Measurements from ENCODE around the gene GUCY2F.

The GUCY2F gene

GRCh38 chrX:109392895-109393294, 89.0 kb downstream of the GUCY2F start:
- DNase-seq = no peak

- DNase-seq = no peak
Measured at GRCh38 chrX:109390556-109390955, 91.3 kb downstream of the GUCY2F start.

GRCh38 chrX:109389917-109390316, 92.0 kb downstream of the GUCY2F start:
- DNase-seq = no peak

- peak in 1 of 2 donors; percentile 30 for DNase-seq
Measured at GRCh38 chrX:109384699-109385098, 97.2 kb downstream of the GUCY2F start.

- no peak for DNase-seq
Measured at GRCh38 chrX:109382332-109382731, 99.6 kb downstream of the GUCY2F start.

GRCh38 chrX:109378281-109378680, 103.6 kb downstream of the GUCY2F start:
- no peak for DNase-seq

GRCh38 chrX:109374262-109374960, 107.5 kb downstream of the GUCY2F start:
- DNase-seq = no peak

- no peak for DNase-seq
Measured at GRCh38 chrX:109373468-109373867, 108.4 kb downstream of the GUCY2F start.

- DNase-seq = no peak
Measured at GRCh38 chrX:109372716-109373115, 109.2 kb downstream of the GUCY2F start.

- no peak for DNase-seq
Measured at GRCh38 chrX:109372291-109372690, 109.6 kb downstream of the GUCY2F start.

- DNase-seq = no peak
Measured at GRCh38 chrX:109362101-109362500, 119.8 kb downstream of the GUCY2F start.

GRCh38 chrX:109360301-109360700, 121.6 kb downstream of the GUCY2F start:
- DNase-seq = no peak

GRCh38 chrX:109357706-109358105, 124.2 kb downstream of the GUCY2F start:
- no peak for DNase-seq

GRCh38 chrX:109356684-109357083, 125.2 kb downstream of the GUCY2F start:
- DNase-seq = no peak

GRCh38 chrX:109352066-109352588, 129.8 kb downstream of the GUCY2F start:
- no peak for DNase-seq

GRCh38 chrX:109351557-109351956, 130.3 kb downstream of the GUCY2F start:
- DNase-seq = no peak

GRCh38 chrX:109350551-109350950, 131.3 kb downstream of the GUCY2F start:
- no peak for DNase-seq

GRCh38 chrX:109350051-109350450, 131.8 kb downstream of the GUCY2F start:
- DNase-seq = no peak

GRCh38 chrX:109347632-109348031, 134.3 kb downstream of the GUCY2F start:
- no peak for DNase-seq

- DNase-seq = no peak
Measured at GRCh38 chrX:109346491-109346890, 135.4 kb downstream of the GUCY2F start.

GRCh38 chrX:109345856-109346255, 136.0 kb downstream of the GUCY2F start:
- no peak for DNase-seq

- DNase-seq = no peak
Measured at GRCh38 chrX:109344678-109345077, 137.2 kb downstream of the GUCY2F start.

GRCh38 chrX:109344101-109344500, 137.8 kb downstream of the GUCY2F start:
- no peak for DNase-seq

GRCh38 chrX:109343671-109344070, 138.2 kb downstream of the GUCY2F start:
- no peak for DNase-seq

GRCh38 chrX:109336141-109336540, 145.7 kb downstream of the GUCY2F start:
- no peak for DNase-seq

All from hippocampal formation (tissue), 2 donors.